Measurements from ENCODE around the gene CFAP43. TPM values are rescaled to one million over a fixed set of nuclear protein-coding genes. Genes with fewer than 3 reads are reported as not detected.
A peak's percentile ranks its signal among the peaks of the same experiment; 100 is the strongest.

CFAP43 gene
- total RNA-seq, 4 donors from 2014 or later: 0.16 to 1.00 (median 0.68) TPM; not detected in 1

DNA sequence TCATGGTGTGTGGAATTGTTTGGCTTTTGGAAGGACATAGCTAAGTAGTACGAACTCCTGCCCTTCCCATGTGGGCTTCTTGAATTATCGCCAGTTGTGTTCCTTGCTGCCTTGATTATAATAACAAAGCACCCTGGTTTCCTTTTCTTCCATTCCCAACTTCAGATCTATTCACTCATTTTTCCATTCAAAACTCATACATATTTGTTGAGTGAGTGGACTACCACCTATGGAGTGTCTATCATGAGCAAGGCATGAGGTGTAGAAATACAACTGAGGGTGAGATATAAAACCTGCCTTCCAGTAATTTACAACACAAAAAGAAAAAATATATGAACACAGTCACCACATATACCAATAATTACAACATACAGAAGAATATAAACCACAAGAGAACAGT lies 141.6 kb downstream of the CFAP43 start:
- intact Hi-C loops (cut with DNase I; ENCODE audit: low total_unique reads): no loop called here
- DNase-seq: no peak
- Histone ChIP-seq H3K36me3 (no peaks in the 10 kb centered on the region), H3K9me3 (no peaks in the 10 kb centered on the region), H3K27ac (no peak overlapping the region), H3K4me3 (no peak overlapping the region), H3K27me3 (no peaks in the 10 kb centered on the region), H3K4me1 (peaks cover 0 to 8% (median 0%) of the 10 kb centered on the region in 4 donors)
- TF ChIP-seq POLR2A (IDR thresholded peaks at IDR 0.05): no peak
- TF ChIP-seq, protein P1, sequence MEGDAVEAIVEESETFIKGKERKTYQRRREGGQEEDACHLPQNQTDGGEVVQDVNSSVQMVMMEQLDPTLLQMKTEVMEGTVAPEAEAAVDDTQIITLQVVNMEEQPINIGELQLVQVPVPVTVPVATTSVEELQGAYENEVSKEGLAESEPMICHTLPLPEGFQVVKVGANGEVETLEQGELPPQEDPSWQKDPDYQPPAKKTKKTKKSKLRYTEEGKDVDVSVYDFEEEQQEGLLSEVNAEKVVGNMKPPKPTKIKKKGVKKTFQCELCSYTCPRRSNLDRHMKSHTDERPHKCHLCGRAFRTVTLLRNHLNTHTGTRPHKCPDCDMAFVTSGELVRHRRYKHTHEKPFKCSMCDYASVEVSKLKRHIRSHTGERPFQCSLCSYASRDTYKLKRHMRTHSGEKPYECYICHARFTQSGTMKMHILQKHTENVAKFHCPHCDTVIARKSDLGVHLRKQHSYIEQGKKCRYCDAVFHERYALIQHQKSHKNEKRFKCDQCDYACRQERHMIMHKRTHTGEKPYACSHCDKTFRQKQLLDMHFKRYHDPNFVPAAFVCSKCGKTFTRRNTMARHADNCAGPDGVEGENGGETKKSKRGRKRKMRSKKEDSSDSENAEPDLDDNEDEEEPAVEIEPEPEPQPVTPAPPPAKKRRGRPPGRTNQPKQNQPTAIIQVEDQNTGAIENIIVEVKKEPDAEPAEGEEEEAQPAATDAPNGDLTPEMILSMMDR (IDR thresholded peaks at IDR 0.05): no peak
- TF ChIP-seq EP300 (IDR thresholded peaks at IDR 0.05; ENCODE audit: low read depth): no peak
- TF ChIP-seq POLR2AphosphoS5 (IDR thresholded peaks at IDR 0.05): no peak
- in situ Hi-C loops (cut with MboI; ENCODE audit: low pct_ligation_motif_present in 1 of 4, low pct_unique_long_range_greater_than_20kb in 1 of 4, low sequenced_read_pairs in 3 of 4): loop anchor here in 1 of 4 donors (25.0 kb wide), 1 partner anchor 203 kb away; no protein-coding TSS in a partner anchor
- 63 to 75% methylated on average over 2 of the region's 2 CpGs for WGBS, 2 donors (ENCODE audit: low coverage in 1 of 2)

DNA sequence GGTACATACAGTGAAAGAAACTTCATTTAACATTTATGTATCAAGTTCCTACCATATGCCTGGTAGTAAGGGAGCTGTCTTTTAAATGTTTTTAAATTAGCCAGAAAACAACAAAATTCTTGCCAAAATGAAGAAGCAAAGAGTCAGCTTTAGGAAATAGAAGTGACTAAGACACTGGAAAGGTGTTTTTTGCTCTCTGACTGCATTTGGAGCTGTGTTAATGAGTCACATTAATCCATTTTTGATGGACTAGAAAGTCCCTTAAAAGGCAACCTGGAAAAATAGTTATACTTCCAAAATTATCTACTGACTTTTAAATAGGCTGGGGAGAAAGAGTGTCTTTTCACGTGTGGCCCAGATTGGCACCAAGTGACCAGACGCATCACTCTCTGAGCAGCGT lies 142.5 kb downstream of the CFAP43 start:
- in situ Hi-C loops (cut with MboI; ENCODE audit: low pct_ligation_motif_present in 1 of 4, low pct_unique_long_range_greater_than_20kb in 1 of 4, low sequenced_read_pairs in 3 of 4): loop anchor here in 1 of 4 donors (25.0 kb wide), 1 partner anchor 202 kb away; no protein-coding TSS in a partner anchor
- WGBS, 2 donors (ENCODE audit: low coverage in 1 of 2): 78 to 91% methylated on average over 3 of the region's 3 CpGs

DNA sequence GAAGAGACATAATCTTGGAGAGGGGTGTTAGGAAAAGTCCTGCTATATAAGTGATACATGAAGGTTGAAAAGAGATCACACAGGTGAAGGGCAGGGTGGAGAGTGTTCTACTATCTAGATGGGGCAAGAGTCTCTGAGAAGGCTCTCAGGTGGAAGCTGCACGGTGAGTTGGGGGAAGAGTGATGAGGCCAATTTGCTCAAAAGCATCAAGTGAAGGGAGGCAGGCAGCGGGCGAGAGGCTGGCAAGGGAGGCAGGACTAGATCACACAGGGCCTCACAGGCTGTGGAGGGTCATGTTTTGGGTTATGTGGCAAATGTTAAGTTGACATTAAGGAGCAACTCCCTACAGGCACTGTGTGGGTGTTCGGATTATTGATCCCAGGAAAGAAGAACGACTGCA lies 143.9 kb downstream of the CFAP43 start:
- in situ Hi-C loops (cut with MboI; ENCODE audit: low pct_ligation_motif_present in 1 of 4, low pct_unique_long_range_greater_than_20kb in 1 of 4, low sequenced_read_pairs in 3 of 4) (loop anchor here in 1 of 4 donors (25.0 kb wide), 1 partner anchor 201 kb away; no protein-coding TSS in a partner anchor), intact Hi-C loops (cut with DNase I; ENCODE audit: low total_unique reads) (no loop called here)
- Histone ChIP-seq H3K4me3 (no peak overlapping the region), H3K4me1 (peaks cover 0 to 12% (median 0%) of the 10 kb centered on the region in 4 donors), H3K27ac (no peak overlapping the region), H3K9me3 (no peaks in the 10 kb centered on the region), H3K27me3 (no peaks in the 10 kb centered on the region), H3K36me3 (no peaks in the 10 kb centered on the region)
- DNase-seq: no peak
- 84 to 85% methylated on average over 5 of the region's 5 CpGs for WGBS, 2 donors (ENCODE audit: low coverage in 1 of 2)
- TF ChIP-seq POLR2AphosphoS5 (IDR thresholded peaks at IDR 0.05) (no peak), EP300 (IDR thresholded peaks at IDR 0.05; ENCODE audit: low read depth) (no peak), POLR2A (IDR thresholded peaks at IDR 0.05) (no peak)
- TF ChIP-seq, protein P1 (IDR thresholded peaks at IDR 0.05): no peak

More for the DNA sequence above, 142.5 kb downstream of the CFAP43 start:
- Histone ChIP-seq H3K36me3 (no peaks in the 10 kb centered on the region), H3K4me3 (no peak overlapping the region), H3K4me1 (peaks cover 0 to 8% (median 0%) of the 10 kb centered on the region in 4 donors), H3K9me3 (no peaks in the 10 kb centered on the region), H3K27ac (no peak overlapping the region), H3K27me3 (no peaks in the 10 kb centered on the region)
- DNase-seq: no peak
- TF ChIP-seq POLR2AphosphoS5 (IDR thresholded peaks at IDR 0.05) (no peak), EP300 (IDR thresholded peaks at IDR 0.05; ENCODE audit: low read depth) (no peak), POLR2A (IDR thresholded peaks at IDR 0.05) (no peak)
- TF ChIP-seq, protein P1 (IDR thresholded peaks at IDR 0.05): no peak
- intact Hi-C loops (cut with DNase I; ENCODE audit: low total_unique reads): no loop called here

DNA sequence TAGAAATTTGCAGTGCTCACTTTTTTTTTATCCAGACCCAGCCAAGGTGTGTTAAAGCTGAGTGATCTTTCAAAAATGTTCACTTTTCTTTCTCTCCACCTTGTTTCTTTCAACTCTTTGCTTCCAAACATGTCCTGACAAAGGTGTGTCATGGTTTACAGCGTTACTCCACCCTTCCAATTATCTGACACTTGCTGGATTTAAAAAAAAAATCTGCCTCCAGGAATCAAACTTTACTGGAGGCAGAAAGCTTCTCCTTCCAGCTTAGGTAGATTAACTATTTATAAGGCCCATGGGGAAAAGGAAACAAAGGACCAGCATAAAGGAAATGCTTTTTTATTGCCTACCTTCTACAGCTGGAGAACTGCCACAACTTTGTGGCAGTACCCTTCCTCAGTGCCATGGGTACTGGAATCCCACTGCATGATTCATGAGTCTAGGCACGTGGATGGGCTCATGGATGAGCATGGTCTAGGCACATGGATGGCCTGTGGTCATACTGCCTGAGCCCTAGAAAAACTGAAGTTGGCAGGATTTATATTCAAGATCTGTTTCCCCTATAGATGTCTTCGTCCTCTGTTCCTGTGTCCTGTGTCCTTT lies 146.3 kb downstream of the CFAP43 start, which contains the start of gene COL17A1:
Gene COL17A1, minus strand, starts transcription at position 80 of the 600 bp plus-strand sequence. CDS start 5,207 bp downstream, outside the sequence.
- TF ChIP-seq POLR2A (IDR thresholded peaks at IDR 0.05) (peak; percentile 20), EP300 (IDR thresholded peaks at IDR 0.05; ENCODE audit: low read depth) (no peak), POLR2AphosphoS5 (IDR thresholded peaks at IDR 0.05) (peak in 1 of 3 donors; percentile 19)
- TF ChIP-seq, protein P1 (IDR thresholded peaks at IDR 0.05): no peak
- Histone ChIP-seq H3K9me3 (no peaks in the 10 kb centered on the region), H3K4me3 (peak within 1 kb of the TSS in 2 of 4 donors; percentile 16 to 33), H3K27me3 (no peaks in the 10 kb centered on the region), H3K36me3 (no peaks in the 10 kb centered on the region), H3K27ac (peak within 1 kb of the TSS; percentile 58 to 71 (median 62)), H3K4me1 (peaks cover 0 to 12% (median 0%) of the 10 kb centered on the region in 4 donors)
- intact Hi-C loops (cut with DNase I; ENCODE audit: low total_unique reads): no loop called here
- in situ Hi-C loops (cut with MboI; ENCODE audit: low pct_ligation_motif_present in 1 of 4, low pct_unique_long_range_greater_than_20kb in 1 of 4, low sequenced_read_pairs in 3 of 4): loop anchor here in 1 of 4 donors (25.0 kb wide), 1 partner anchor 199 kb away; no protein-coding TSS in a partner anchor
- DNase-seq: peak; percentile 32
- 30 to 66% methylated on average over 1 to 3 of the region's 3 CpGs for WGBS, 2 donors (ENCODE audit: low coverage in 1 of 2)

All from transverse colon (tissue), 4 donors.